SK-N-SH (cell line): ENCODE data around the gene VPS35L. TPM values are rescaled to one million over a fixed set of nuclear protein-coding genes. Genes with fewer than 3 reads are reported as not detected.

Experiments
- CHD2 ChIP-seq: fragments of 150-350 bp; IDR thresholded peaks from 2 replicates; pipeline ENCODE4 v1.6.1; 2018; ENCODE audit warnings: low read length; ENCODE audit not compliant: partially characterized antibody
- ELF1 ChIP-seq: IDR thresholded peaks from 2 replicates; pipeline ENCODE4 v1.4.0; 2012
- EZH2phosphoT487 ChIP-seq: fragments of 200-600 bp; sonication (generic); IDR thresholded peaks from 2 replicates; pipeline ENCODE4 v1.6.1; 2017; ENCODE audit warnings: low read depth, mixed run types, mild to moderate bottlenecking, antibody characterized with exemption, moderate library complexity, borderline replicate concordance
- FOXJ3 ChIP-seq: sonication (generic); formaldehyde crosslinking; IDR thresholded peaks from 2 replicates; pipeline ENCODE4 v1.5.1; 2020; ENCODE audit warnings: mild to moderate bottlenecking, missing genetic modification reagents
- FOXM1 ChIP-seq: IDR thresholded peaks from 2 replicates; pipeline ENCODE4 v1.4.0; 2012; ENCODE audit warnings: low read depth, mild to moderate bottlenecking
- GABPA ChIP-seq: IDR thresholded peaks from 2 replicates; pipeline ENCODE4 v1.4.0; 2012; ENCODE audit warnings: low read depth, mild to moderate bottlenecking
- JUND ChIP-seq: IDR thresholded peaks from 2 replicates; pipeline ENCODE4 v1.4.0; 2012
- MXI1 ChIP-seq: IDR thresholded peaks from 2 replicates; pipeline ENCODE4 v1.6.1; 2012; ENCODE audit warnings: mild to moderate bottlenecking, low read depth, low read length, improper control_type of control experiment
- PBX3 ChIP-seq: IDR thresholded peaks from 2 replicates; pipeline ENCODE4; 2012
- RCOR1 ChIP-seq: fragments of 150-350 bp; IDR thresholded peaks from 2 replicates; pipeline ENCODE4 v1.6.1; 2017; ENCODE audit warnings: antibody characterized with exemption, low read length
- REST ChIP-seq: IDR thresholded peaks from 2 replicates; pipeline ENCODE4 v1.6.1; 2012; ENCODE audit warnings: mild to moderate bottlenecking, low read depth, low read length, moderate library complexity
- RFX5 ChIP-seq: IDR thresholded peaks from 2 replicates; pipeline ENCODE4 v1.6.1; 2012; ENCODE audit warnings: mild to moderate bottlenecking, improper control_type of control experiment, low read length
- SIN3A ChIP-seq: IDR thresholded peaks from 2 replicates; pipeline ENCODE4 v1.6.1; 2012; ENCODE audit warnings: low read depth, mild to moderate bottlenecking, low read length, moderate library complexity, borderline replicate concordance
- SMC3 ChIP-seq: IDR thresholded peaks from 2 replicates; pipeline ENCODE4 v1.6.1; 2012; ENCODE audit warnings: low read depth, low read length, improper control_type of control experiment
- TCF12 ChIP-seq: IDR thresholded peaks from 2 replicates; pipeline ENCODE4 v1.4.0; 2012
- YY1 ChIP-seq: IDR thresholded peaks from 2 replicates; pipeline ENCODE4 v1.4.0; 2012; ENCODE audit warnings: low read depth, mild to moderate bottlenecking
- ZBTB33 ChIP-seq: IDR thresholded peaks from 2 replicates; pipeline ENCODE4 v1.4.0; 2012; ENCODE audit warnings: low read depth, borderline replicate concordance
- polyA plus RNA-seq, 3 experiments: library from polyadenylated mRNA; depleted of rRNA; stranded (reverse); fragments of >200 nt; gene quantifications; 2 replicates each; pipeline ENCODE4 v1.2.3, GENCODE V29; 2012
- TF ChIP-seq, protein P1 (sequence below): IDR thresholded peaks from 2 replicates; pipeline ENCODE4 v1.4.0; 2012; ENCODE audit warnings: low read depth, borderline replicate concordance
- TF ChIP-seq, protein P2 (sequence below): fragments of 150-350 bp; IDR thresholded peaks from 2 replicates; pipeline ENCODE4 v1.6.1; 2017; ENCODE audit warnings: antibody characterized with exemption, low read length, low read depth, borderline replicate concordance

VPS35L gene
- polyA plus RNA-seq, 1 of the 3 experiments (the other 2 are of a cell fraction): 35.3 TPM

GRCh38 chr16:19701091-19701490 is 145.6 kb downstream of the VPS35L start (continued):
- no peak for TF ChIP-seq ZBTB33
- TF ChIP-seq, protein P1, sequence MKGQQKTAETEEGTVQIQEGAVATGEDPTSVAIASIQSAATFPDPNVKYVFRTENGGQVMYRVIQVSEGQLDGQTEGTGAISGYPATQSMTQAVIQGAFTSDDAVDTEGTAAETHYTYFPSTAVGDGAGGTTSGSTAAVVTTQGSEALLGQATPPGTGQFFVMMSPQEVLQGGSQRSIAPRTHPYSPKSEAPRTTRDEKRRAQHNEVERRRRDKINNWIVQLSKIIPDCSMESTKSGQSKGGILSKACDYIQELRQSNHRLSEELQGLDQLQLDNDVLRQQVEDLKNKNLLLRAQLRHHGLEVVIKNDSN: no peak
- peak; percentile 93; the same call in 1 of the 2 replicates for TF ChIP-seq PBX3
- peak; percentile 76 for TF ChIP-seq JUND
- no peak for TF ChIP-seq YY1
- TF ChIP-seq RCOR1: no peak
- TF ChIP-seq, protein P2, sequence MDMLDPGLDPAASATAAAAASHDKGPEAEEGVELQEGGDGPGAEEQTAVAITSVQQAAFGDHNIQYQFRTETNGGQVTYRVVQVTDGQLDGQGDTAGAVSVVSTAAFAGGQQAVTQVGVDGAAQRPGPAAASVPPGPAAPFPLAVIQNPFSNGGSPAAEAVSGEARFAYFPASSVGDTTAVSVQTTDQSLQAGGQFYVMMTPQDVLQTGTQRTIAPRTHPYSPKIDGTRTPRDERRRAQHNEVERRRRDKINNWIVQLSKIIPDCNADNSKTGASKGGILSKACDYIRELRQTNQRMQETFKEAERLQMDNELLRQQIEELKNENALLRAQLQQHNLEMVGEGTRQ: no peak
- TF ChIP-seq FOXM1: no peak
- TF ChIP-seq SIN3A: no peak
- TF ChIP-seq ELF1: no peak
- TF ChIP-seq MXI1: no peak
- TF ChIP-seq RFX5: no peak
- TF ChIP-seq CHD2: no peak
- no peak for TF ChIP-seq SMC3
- TF ChIP-seq GABPA: no peak
- TF ChIP-seq EZH2phosphoT487: no peak
- no peak for TF ChIP-seq FOXJ3 (CRISPR knock-in tag)
- no peak for TF ChIP-seq REST
- peak; percentile 84 for TF ChIP-seq TCF12
- TF ChIP-seq, all 33 proteins: peak for 7
